AML-193 (cell line): Measurements from ENCODE around the gene CGRRF1.

Experiments used
- DNase-seq, 2 experiments: peaks; one replicate each; lab custom pipeline; 2025; lab: John Stamatoyannopoulos, UW

CGRRF1 gene, protein sequence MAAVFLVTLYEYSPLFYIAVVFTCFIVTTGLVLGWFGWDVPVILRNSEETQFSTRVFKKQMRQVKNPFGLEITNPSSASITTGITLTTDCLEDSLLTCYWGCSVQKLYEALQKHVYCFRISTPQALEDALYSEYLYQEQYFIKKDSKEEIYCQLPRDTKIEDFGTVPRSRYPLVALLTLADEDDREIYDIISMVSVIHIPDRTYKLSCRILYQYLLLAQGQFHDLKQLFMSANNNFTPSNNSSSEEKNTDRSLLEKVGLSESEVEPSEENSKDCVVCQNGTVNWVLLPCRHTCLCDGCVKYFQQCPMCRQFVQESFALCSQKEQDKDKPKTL

DNA sequence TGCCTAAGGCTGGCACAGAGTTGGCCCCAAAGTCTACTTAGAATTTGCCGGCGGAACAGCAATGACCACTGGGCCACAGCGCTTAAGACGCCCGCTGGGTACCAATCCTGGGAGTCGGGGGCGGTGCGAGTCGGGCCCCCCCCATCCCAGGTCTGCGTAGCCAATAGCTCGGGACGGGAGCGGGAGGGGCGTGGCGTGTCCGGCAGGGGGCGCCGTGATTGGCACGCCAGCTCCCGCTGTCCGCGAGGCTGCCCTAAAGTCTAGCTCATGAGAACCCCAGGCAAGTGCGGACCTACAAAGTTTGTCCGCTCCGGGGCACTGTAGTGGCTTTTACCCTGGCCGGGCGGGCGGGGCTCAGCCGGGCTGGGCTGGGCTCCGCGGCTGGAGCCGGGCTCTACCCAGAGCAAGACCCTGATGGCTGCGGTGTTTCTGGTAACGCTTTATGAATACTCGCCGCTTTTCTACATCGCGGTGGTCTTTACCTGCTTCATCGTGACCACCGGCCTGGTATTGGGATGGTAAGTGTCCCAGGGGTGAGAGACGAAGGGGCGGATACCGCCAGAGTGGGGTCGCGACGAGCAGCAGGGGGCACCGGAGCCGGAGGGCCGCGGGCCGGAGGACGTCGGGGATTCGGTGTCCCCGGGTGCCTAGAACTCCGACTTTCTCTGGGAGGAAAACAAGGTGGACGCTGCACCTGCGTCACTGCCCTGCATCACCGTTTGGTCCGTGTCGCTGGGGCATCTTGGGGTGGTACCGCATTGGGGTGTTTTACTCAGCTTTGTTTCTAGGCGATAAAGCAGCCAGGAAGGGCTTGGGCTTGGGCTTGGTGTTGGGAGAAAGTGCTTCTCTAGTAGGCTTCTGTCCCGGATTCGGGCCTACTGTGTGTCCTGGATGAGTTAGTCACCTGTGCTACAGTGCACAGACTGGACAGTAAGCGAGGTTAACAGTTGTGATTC lies at the start of gene CGRRF1:
TSS of gene CGRRF1 (plus strand) at position 361 of the 956 bp plus-strand sequence. CDS start at position 415, 54 bp downstream.
- DNase-seq = peak; percentile 95 to 96

DNA sequence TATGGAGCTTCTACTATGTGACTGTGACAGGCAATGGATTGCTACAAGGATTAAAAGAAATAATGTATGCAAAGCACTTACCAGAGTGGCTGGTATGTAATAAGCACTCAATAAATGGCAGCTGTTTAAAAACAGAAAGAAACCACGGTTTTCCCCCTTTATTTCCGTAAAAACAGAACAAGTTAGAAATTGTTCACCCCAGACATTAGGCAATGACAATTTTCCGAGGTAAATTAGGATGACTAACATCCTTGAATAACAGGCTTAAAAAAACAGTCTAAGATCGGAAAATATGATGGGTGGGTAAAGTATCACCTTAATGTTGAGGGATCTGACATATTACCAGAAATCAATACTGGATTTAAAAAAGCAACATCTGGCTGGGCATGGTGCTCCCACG lies 47.7 kb upstream of the CGRRF1 start:
- no peak for DNase-seq

DNA sequence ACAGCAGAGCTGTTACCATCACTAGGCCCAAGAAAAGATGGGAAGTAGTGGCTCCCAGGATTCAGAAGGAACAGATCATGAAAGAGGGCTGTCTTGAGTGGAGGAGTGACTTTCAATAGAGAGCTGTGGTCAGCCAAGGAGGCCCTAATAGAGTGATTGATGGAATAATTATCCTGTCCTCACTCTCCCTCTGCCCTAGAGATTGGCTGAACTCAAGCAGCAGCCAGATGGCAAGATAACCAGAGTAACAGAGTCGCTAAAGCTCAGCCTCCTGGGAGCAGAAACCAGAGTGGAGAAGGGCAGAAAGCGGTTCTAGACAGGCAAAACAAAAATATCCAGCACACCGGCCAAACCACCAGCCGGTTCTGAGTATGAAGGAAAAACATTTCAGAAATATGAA lies 44.1 kb upstream of the CGRRF1 start:
- DNase-seq = no peak

GRCh38 chr14:54467280-54467679 lies 42.4 kb upstream of the CGRRF1 start:
- DNase-seq = no peak

GRCh38 chr14:54470701-54471100 lies 39.0 kb upstream of the CGRRF1 start:
- DNase-seq = no peak

- no peak for DNase-seq
Measured at GRCh38 chr14:54471641-54472040, 38.1 kb upstream of the CGRRF1 start.

DNA sequence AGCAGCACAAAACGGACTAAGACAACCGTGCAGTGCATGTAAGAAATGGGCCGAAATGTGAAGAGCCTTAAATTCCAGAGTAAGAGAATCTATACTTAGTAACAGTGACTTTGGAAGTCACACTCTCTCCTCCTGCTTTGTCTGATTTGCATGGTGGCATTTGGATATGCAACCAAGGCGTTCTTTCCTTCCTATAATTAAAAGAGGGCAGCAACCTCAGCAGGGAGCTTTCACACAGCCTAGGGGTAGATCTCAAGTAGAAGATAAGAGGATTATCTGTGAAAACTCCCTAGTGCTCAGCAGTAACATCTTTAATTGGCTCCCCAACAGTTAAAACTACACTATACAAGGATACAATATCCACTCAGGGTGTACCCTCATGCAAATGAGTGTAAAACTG lies 37.4 kb upstream of the CGRRF1 start:
- no peak for DNase-seq

DNA sequence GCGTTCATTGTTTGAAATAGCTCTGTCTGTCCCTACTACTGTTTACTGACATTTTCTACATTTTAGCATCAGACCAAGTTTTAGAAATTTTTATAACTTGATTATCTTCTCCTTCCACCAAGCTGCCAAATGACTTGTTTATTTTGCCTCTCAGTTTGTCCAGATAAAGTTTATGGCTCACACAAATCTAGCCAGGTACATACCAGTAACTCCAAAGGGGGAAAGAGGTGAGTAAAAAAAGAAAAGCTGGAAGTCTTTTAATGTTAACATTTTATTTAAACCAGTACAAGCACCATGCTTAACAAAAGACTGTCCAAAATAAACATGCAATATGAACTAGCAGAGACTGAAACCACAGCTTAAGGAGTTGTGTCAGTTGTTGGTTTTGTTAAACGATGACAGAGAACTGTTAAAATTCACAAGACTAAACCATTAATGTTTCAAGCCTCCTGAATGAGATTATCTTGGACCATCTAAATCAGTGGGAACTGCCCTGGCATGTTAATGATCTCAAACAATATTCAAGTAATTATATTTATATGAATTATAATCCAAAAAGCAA lies 35.4 kb upstream of the CGRRF1 start:
- no peak for DNase-seq

DNA sequence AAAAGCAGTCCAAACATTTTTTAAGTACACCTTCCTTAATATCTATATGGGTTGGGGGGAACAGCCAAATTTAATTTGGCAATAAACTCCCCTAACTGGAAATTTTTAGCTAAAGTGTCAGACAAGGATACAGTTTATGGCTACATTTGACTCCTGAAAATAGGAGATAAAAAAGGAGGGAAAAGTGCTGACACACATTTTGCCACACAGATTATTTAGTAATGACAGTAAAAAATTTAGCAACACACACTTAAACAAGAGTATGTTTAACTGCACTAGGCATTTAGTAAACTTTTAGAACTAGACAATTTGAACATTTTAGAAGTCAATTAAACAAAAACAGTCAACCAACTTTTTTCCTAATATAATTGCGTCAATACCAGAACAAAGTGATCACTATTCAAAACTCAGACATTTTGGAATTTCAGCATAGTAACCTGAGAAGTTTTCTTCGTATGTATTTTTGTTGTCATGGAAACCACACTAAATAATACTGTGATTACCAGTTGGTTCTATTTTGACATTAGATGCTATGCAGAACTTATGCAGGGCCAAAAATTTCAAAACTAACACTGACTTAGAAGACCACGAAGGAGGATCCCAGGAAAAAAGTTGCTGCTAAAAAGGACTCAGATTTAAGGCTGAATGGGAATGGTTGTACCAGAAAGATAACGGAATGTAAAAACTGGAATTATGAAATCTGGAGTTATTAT lies 34.4 kb upstream of the CGRRF1 start:
- no peak for DNase-seq

GRCh38 chr14:54475911-54476310 lies 33.8 kb upstream of the CGRRF1 start:
- DNase-seq = no peak

GRCh38 chr14:54478636-54479215 lies 31.0 kb upstream of the CGRRF1 start:
- DNase-seq = no peak

GRCh38 chr14:54480830-54481562 lies 28.7 kb upstream of the CGRRF1 start:
- no peak for DNase-seq

DNA sequence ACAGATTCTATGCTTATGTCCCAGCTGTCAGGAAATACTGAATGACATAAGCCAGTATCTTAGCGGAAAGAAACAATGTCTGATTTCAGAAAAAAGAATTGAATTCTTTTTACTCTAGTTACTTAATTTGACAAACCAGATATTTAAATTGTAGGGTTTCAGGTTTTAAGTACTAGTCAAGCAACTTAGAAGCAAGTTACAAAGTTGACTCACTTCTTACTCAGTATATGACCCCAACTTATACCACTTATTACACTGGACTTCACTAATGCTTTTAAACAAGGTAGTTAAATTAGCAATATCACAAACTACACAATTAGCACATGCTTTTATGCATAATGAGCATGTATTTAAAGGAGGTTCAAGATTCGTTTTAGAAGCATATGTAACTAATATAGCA lies 28.0 kb upstream of the CGRRF1 start:
- DNase-seq = no peak

DNA sequence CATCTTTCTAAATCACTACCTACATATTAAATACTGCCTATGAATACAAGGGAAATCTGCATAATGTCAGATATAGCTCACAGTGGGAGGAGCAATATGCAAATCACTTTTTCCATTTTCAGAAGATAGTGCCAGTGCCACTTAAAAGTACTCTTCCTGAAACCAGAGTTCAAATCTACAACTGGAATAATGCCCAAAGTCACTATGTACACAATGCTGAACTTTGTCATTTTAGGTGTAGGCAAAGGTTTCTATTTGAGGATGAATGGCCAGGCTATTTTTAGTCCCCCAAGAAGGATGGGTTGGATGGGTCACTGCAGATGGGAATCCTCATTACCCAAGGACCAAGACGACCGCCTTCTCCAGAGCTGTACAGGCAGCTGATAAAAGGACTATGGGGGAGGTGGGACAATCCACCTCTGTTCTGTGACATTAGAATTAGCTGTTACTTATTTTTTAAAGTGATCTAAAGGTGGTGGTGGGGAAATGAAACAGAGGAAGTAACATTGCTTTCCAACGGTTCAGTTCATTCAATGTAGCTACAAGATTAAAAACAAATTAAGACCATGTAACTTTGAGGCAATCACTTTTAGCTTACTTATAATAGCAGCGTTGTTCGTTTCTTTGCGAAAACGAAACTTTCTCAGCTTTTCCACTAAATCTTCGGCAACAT lies 26.5 kb upstream of the CGRRF1 start:
- DNase-seq = no peak

GRCh38 chr14:54483846-54484245 lies 25.9 kb upstream of the CGRRF1 start:
- DNase-seq = no peak

GRCh38 chr14:54486685-54487084 lies 23.0 kb upstream of the CGRRF1 start:
- no peak for DNase-seq

GRCh38 chr14:54487771-54488170 lies 21.9 kb upstream of the CGRRF1 start:
- DNase-seq = no peak

GRCh38 chr14:54488318-54488645 lies 21.4 kb upstream of the CGRRF1 start:
- DNase-seq = no peak

DNA sequence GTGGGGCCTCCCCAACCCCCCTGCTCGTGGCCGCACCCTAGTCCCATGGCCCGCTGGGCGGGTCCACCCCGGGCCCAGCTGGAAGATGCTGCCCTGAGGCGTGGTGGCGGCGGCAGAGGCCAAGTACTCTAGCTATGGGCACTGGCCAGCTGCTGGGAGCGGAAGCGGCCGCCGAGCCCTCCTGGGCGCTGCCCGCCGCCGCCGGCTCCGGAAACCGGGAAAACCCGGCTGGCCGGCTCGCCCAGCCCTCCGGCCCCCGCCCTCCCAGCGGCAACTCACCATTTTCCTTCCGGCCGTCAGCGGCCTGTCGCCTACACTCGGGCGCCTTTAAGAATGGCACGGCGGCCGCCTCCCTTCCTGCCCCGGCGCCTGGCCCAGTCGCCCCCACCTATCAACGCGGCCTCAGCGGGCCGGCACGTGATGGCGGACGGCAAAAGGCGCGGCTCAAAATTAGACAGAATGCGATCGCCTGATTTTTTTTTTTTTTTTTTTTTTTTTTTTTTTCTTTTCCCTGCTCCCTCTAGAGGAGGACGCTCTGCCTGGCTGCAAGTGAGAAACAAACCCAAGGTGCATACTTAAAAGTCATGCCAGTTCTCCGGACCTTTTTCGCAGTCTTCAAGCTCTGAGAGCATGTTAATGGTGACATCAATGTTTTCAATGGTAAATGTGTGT lies 20.9 kb upstream of the CGRRF1 start, which contains the start of gene GMFB:
TSS of gene GMFB (minus strand) at position 335 of the 672 bp plus-strand sequence. CDS start at position 282, 53 bp downstream.
- DNase-seq = peak; percentile 82 to 84

- no peak for DNase-seq
Measured at GRCh38 chr14:54489318-54489683, 20.4 kb upstream of the CGRRF1 start.
